Mucosa of rectum (tissue), 2 donors: Measurements from ENCODE around the gene CAB39.

Experiments used
- H3K27ac ChIP-seq, 2 donors: one replicate each; pipeline ENCODE4 v1.7.0; 2013; ENCODE audit warnings: inconsistent platforms in 2 of 2, low read depth in 2 of 2, low read length in 2 of 2
- H3K27me3 ChIP-seq, 2 donors: one replicate each; pipeline ENCODE4 v1.7.0; 2013; ENCODE audit warnings: low read length in 2 of 2; ENCODE audit not compliant: control insufficient read depth in 2 of 2, insufficient read depth in 2 of 2
- H3K36me3 ChIP-seq, 2 donors: one replicate each; pipeline ENCODE4 v1.7.0; 2013; ENCODE audit warnings: low read length in 2 of 2; ENCODE audit not compliant: control insufficient read depth in 2 of 2, insufficient read depth in 2 of 2
- H3K4me1 ChIP-seq, 2 donors: one replicate each; pipeline ENCODE4 v1.7.0; 2013; ENCODE audit warnings: low read length in 2 of 2, mild to moderate bottlenecking in 1 of 2; ENCODE audit not compliant: control insufficient read depth in 2 of 2, insufficient read depth in 2 of 2
- H3K4me3 ChIP-seq, 2 donors: one replicate each; pipeline ENCODE4 v1.7.0; 2013; ENCODE audit warnings: low read length in 2 of 2
- H3K9ac ChIP-seq, 2 donors: one replicate each; pipeline ENCODE4 v1.7.0; 2013; ENCODE audit warnings: low read length in 2 of 2, low read depth in 1 of 2, mild to moderate bottlenecking in 1 of 2
- H3K9me3 ChIP-seq, 2 donors: one replicate each; pipeline ENCODE4 v1.7.0; 2013; ENCODE audit warnings: low read length in 2 of 2; ENCODE audit not compliant: control insufficient read depth in 2 of 2
- donor health status: healthy.
- donor health status: Normal muscosa, but diverticular disease.

CAB39 gene

DNA sequence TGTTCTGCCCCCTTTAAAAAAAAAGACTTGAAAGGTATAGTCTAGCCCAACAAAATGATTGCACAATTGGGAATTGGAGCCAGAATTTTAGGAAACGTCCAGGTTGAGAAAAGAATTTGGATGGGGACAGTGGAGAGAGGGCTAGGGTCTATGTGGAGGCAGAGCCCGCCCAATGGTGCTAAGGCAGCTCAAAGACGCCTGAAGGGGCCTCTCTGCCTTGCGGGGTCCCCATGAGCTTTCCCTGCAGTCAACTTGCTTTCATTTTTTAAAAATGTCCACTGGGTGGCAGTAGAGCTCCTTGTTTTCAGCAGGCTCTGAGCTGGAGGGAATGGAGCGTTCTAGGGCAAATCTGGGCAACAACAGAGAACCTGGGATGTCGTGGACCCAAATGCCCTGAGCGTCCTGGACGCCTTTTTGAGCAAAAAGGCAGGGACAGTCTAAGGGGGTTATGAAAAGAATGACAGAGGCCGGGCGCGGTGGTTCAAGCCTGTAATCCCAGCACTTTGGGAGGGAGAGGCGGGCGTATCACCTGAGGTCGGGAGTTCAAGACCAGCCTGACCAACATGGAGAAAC lies 111.8 kb downstream of the CAB39 start:
- Histone ChIP-seq H3K9me3 (no peaks in the 10 kb centered on the region), H3K4me1 (peaks cover 2 to 6% of the 10 kb centered on the region in 2 donors), H3K27ac (no peak overlapping the region), H3K36me3 (peaks cover 6 to 11% of the 10 kb centered on the region in 2 donors), H3K4me3 (peak overlapping the region; percentile 38 to 63), H3K9ac (peak overlapping the region in 1 of 2 donors; percentile 60), H3K27me3 (peaks cover 3 to 9% of the 10 kb centered on the region in 2 donors)

DNA sequence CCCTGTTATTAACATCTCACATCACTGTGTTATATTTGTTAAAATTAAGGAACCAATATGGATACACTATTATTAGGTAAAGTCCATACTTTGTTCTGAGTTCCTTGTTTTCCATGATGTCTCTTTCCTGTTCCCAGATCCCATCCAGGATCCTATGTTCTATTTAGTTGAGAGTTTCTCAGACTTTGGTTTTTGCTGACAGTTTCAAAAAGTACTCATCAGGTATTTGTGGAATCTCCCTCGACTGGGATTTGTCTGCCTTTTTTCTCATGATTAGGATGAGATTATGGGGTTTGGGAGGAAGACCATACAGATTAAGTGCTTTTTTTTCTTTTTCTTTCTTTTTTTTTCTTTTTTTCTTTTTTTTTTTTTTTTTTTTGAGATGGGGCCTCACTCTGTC lies 112.7 kb downstream of the CAB39 start:
- Histone ChIP-seq H3K4me3 (no peak overlapping the region), H3K9me3 (peaks cover 0 to 2% of the 10 kb centered on the region in 2 donors), H3K36me3 (peaks cover 4 to 11% of the 10 kb centered on the region in 2 donors), H3K9ac (no peak overlapping the region), H3K27ac (no peak overlapping the region), H3K27me3 (peaks cover 3 to 9% of the 10 kb centered on the region in 2 donors), H3K4me1 (peaks cover 2 to 6% of the 10 kb centered on the region in 2 donors)

DNA sequence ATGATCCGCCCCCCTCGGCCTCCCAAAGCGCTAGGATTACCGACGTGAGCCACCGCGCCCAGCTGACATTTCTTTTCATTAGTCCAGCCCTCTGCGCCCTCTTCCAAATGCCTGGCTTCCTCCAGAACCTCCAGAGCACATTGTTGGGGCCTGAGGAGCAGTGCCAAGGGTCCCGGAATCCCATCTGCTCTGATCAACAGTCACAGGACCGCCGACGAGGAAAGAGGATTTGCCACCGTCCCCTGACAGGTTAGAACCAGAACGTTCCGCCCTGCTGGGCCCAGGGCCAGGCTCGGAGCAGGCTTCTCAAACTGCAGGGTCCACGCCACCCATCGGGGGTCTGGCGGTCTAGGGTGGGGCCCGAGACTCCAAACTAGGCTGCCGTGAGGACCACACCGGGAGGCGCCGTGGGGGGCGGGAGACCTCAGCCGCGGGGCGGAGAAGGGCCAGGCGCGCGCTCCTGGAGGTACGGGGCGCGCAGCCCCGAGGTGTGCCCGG lies 115.2 kb downstream of the CAB39 start:
- no peak overlapping the region for H3K27ac ChIP-seq
- H3K36me3 ChIP-seq: no peaks in the 10 kb centered on the region
- H3K27me3 ChIP-seq: peaks cover 6 to 9% of the 10 kb centered on the region in 2 donors
- H3K4me1 ChIP-seq: peaks cover 2 to 6% of the 10 kb centered on the region in 2 donors
- H3K9ac ChIP-seq: peak overlapping the region in 1 of 2 donors; percentile 41
- peak overlapping the region; percentile 3 to 31 for H3K4me3 ChIP-seq
- H3K9me3 ChIP-seq: peaks cover 0 to 2% of the 10 kb centered on the region in 2 donors

DNA sequence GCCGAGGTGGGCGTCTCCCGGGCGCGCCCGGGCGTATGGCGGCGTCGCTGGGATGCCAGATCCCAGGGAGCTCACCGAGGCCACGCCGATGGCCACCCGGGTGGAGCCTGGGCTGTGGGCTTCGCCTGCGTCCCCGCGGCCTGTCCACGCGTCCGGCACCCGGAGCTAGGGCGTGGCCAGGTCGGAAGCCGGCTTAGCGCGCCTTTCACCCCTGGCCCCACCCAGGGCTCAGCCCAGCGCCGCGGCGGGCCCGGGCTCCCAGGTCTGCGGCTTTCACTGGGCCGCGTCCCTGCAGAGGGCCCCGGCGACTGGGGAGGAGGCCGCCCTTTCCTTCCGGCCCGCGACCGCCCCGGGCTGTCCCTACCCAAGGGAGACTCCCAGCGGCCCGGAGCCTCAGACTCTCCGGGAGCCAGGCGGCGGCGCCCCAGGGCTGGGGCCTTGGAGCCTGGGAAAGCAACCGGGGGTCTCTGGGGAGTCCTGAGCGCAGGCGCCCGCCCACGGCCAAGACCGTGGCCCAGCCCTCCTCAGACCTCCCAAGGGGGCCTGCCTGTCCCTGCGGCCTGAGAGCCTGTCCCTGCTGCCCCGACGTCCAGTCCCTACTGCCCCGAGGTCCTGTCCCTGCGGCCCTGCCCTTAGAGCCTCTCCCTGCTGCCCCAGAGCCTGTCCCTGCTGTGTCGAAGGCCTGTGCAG lies 115.8 kb downstream of the CAB39 start:
- Histone ChIP-seq H3K27ac (no peak overlapping the region), H3K9me3 (peaks cover 0 to 2% of the 10 kb centered on the region in 2 donors), H3K36me3 (no peaks in the 10 kb centered on the region), H3K9ac (peak overlapping the region in 1 of 2 donors; percentile 41), H3K4me3 (peak overlapping the region; percentile 31 to 33), H3K27me3 (peaks cover 6 to 9% of the 10 kb centered on the region in 2 donors), H3K4me1 (peaks cover 2 to 6% of the 10 kb centered on the region in 2 donors)

DNA sequence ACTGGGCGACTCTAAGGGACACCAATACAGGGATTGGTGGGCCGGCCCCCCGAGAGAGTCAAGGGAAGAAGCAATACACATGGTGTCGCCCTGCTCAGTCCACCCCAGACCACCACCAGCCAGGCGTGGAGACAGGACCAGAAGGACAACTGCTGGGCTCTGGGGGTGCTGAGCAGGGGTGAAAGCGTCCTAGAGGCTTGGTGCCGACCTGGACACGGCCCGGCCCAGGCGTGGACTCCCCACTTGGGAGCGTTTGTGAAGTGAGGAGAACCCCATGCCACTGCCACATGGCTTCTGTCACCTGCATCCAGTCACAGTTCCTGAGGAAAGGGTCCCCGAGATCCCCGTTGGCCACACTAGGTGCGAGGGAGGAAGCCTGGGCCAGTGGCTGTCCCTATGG lies 116.7 kb downstream of the CAB39 start:
- H3K9me3 ChIP-seq: peaks cover 0 to 2% of the 10 kb centered on the region in 2 donors
- H3K4me3 ChIP-seq: no peak overlapping the region
- H3K9ac ChIP-seq: no peak overlapping the region
- H3K27ac ChIP-seq: no peak overlapping the region
- H3K27me3 ChIP-seq: peaks cover 6 to 9% of the 10 kb centered on the region in 2 donors
- peaks cover 2 to 6% of the 10 kb centered on the region in 2 donors for H3K4me1 ChIP-seq
- no peaks in the 10 kb centered on the region for H3K36me3 ChIP-seq

- H3K9me3 ChIP-seq: peaks cover 0 to 2% of the 10 kb centered on the region in 2 donors
- H3K27me3 ChIP-seq: peaks cover 6 to 9% of the 10 kb centered on the region in 2 donors
- no peak overlapping the region for H3K27ac ChIP-seq
- no peak overlapping the region for H3K4me3 ChIP-seq
- no peaks in the 10 kb centered on the region for H3K36me3 ChIP-seq
- H3K9ac ChIP-seq: no peak overlapping the region
- H3K4me1 ChIP-seq: peaks cover 2 to 3% of the 10 kb centered on the region in 2 donors
Observed at GRCh38 chr2:230829959-230830358, 117.3 kb downstream of the CAB39 start.

- H3K4me3 ChIP-seq: no peak overlapping the region
- H3K36me3 ChIP-seq: no peaks in the 10 kb centered on the region
- peaks cover 2 to 3% of the 10 kb centered on the region in 2 donors for H3K4me1 ChIP-seq
- H3K9me3 ChIP-seq: peaks cover 0 to 2% of the 10 kb centered on the region in 2 donors
- H3K9ac ChIP-seq: no peak overlapping the region
- H3K27me3 ChIP-seq: peaks cover 6 to 9% of the 10 kb centered on the region in 2 donors
- no peak overlapping the region for H3K27ac ChIP-seq
Observed at GRCh38 chr2:230830428-230830827, 117.8 kb downstream of the CAB39 start.

- Histone ChIP-seq H3K4me3 (no peak overlapping the region), H3K9me3 (peaks cover 0 to 4% of the 10 kb centered on the region in 2 donors), H3K27me3 (no peaks in the 10 kb centered on the region), H3K9ac (no peak overlapping the region), H3K27ac (no peak overlapping the region), H3K36me3 (no peaks in the 10 kb centered on the region), H3K4me1 (peaks cover 7 to 15% of the 10 kb centered on the region in 2 donors)
Observed at GRCh38 chr2:230840301-230840700, 127.7 kb downstream of the CAB39 start.

DNA sequence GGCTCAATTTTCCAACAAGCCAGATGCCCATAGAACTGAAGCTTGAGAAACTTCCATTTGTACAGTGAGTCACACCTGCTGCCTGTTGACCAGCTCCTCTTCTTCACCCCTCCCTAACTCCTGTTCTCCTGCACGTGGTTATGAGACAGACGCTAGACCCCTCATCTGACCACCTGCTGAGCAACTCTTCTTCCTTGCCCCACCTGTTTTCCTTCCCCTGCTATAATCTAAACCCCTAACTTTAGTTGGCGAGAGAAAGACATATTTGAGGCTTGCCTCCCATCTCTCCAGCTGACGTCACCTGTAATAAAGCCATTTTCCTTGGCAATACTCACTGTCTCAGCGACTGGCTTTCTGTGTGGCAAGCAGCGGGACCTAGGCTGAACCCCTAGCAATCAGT lies 129.8 kb downstream of the CAB39 start:
- Histone ChIP-seq H3K4me1 (peaks cover 7 to 15% of the 10 kb centered on the region in 2 donors), H3K27ac (peak overlapping the region; percentile 65 to 79), H3K9ac (peak overlapping the region in 1 of 2 donors; percentile 41), H3K9me3 (peaks cover 0 to 4% of the 10 kb centered on the region in 2 donors), H3K27me3 (no peaks in the 10 kb centered on the region), H3K4me3 (peak overlapping the region; percentile 1 to 37), H3K36me3 (no peaks in the 10 kb centered on the region)

- Histone ChIP-seq H3K27ac (peak overlapping the region; percentile 65 to 79), H3K27me3 (no peaks in the 10 kb centered on the region), H3K9me3 (peaks cover 0 to 4% of the 10 kb centered on the region in 2 donors), H3K36me3 (no peaks in the 10 kb centered on the region), H3K4me3 (no peak overlapping the region), H3K9ac (peak overlapping the region in 1 of 2 donors; percentile 41), H3K4me1 (peaks cover 7 to 15% of the 10 kb centered on the region in 2 donors)
Observed at GRCh38 chr2:230843132-230843531, 130.5 kb downstream of the CAB39 start.
